ENCODE results near the gene ASPRV1.
"Not testable (repeated sequence)": the region's sequence is repeated elsewhere in the genome, so short reads cannot be mapped to it uniquely, and the experiment has no call there.

The ASPRV1 gene

GRCh38 chr2:69959425-69959824 is 2.0 kb downstream of the ASPRV1 start:
- DNase-seq, result peak; percentile 37

GRCh38 chr2:69958480-69958879 is 3.0 kb downstream of the ASPRV1 start:
- DNase-seq, result no peak

- peak; percentile 46 for DNase-seq
Measured at GRCh38 chr2:69957965-69958364, 3.5 kb downstream of the ASPRV1 start.

- DNase-seq, result peak; percentile 22
Measured at GRCh38 chr2:69956475-69956979, 4.9 kb downstream of the ASPRV1 start.

GRCh38 chr2:69955029-69955428 is 6.4 kb downstream of the ASPRV1 start:
- no peak for DNase-seq

GRCh38 chr2:69954084-69954483 is 7.3 kb downstream of the ASPRV1 start:
- DNase-seq, result no peak

- DNase-seq, result no peak
Measured at GRCh38 chr2:69952336-69953115, 8.9 kb downstream of the ASPRV1 start.

- not testable (repeated sequence) for DNase-seq
Measured at GRCh38 chr2:69950671-69951070, 10.8 kb downstream of the ASPRV1 start.

GRCh38 chr2:69950241-69950640 is 11.2 kb downstream of the ASPRV1 start:
- DNase-seq, result no peak

GRCh38 chr2:69948963-69949645 is 12.3 kb downstream of the ASPRV1 start:
- no peak for DNase-seq

GRCh38 chr2:69948032-69948962 is 13.1 kb downstream of the ASPRV1 start:
- peak; percentile 71 for DNase-seq

- DNase-seq, result no peak
Measured at GRCh38 chr2:69947325-69947931, 14.0 kb downstream of the ASPRV1 start.

GRCh38 chr2:69946351-69947324 is 14.8 kb downstream of the ASPRV1 start:
- DNase-seq, result no peak

- DNase-seq, result no peak
Measured at GRCh38 chr2:69945941-69946340, 15.5 kb downstream of the ASPRV1 start.

- peak; percentile 69 for DNase-seq
Measured at GRCh38 chr2:69945441-69945840, 16.0 kb downstream of the ASPRV1 start.

GRCh38 chr2:69944756-69945155 is 16.7 kb downstream of the ASPRV1 start:
- DNase-seq, result no peak

GRCh38 chr2:69943843-69944525 is 17.4 kb downstream of the ASPRV1 start:
- DNase-seq, result no peak

GRCh38 chr2:69943000-69943842 is 18.2 kb downstream of the ASPRV1 start:
- no peak for DNase-seq

GRCh38 chr2:69940691-69941090 is 20.7 kb downstream of the ASPRV1 start:
- DNase-seq, result no peak

GRCh38 chr2:69939722-69940121 is 21.7 kb downstream of the ASPRV1 start:
- DNase-seq, result no peak

Measured in islet precursor cell (in vitro differentiated cells).